Measurements from ENCODE around the gene SPOCD1. TPM values are rescaled to one million over a fixed set of nuclear protein-coding genes. Genes with fewer than 3 reads are reported as not detected.

Gene SPOCD1
- total RNA-seq, 1 donor from 2014 or later = 0.21 TPM

GRCh38 chr1:31787261-31787660 lies 28.6 kb downstream of the SPOCD1 start:
- DNase-seq = no peak

GRCh38 chr1:31786366-31787060 lies 29.3 kb downstream of the SPOCD1 start:
- DNase-seq = no peak

GRCh38 chr1:31785947-31786290 lies 29.9 kb downstream of the SPOCD1 start:
- DNase-seq = no peak

DNA sequence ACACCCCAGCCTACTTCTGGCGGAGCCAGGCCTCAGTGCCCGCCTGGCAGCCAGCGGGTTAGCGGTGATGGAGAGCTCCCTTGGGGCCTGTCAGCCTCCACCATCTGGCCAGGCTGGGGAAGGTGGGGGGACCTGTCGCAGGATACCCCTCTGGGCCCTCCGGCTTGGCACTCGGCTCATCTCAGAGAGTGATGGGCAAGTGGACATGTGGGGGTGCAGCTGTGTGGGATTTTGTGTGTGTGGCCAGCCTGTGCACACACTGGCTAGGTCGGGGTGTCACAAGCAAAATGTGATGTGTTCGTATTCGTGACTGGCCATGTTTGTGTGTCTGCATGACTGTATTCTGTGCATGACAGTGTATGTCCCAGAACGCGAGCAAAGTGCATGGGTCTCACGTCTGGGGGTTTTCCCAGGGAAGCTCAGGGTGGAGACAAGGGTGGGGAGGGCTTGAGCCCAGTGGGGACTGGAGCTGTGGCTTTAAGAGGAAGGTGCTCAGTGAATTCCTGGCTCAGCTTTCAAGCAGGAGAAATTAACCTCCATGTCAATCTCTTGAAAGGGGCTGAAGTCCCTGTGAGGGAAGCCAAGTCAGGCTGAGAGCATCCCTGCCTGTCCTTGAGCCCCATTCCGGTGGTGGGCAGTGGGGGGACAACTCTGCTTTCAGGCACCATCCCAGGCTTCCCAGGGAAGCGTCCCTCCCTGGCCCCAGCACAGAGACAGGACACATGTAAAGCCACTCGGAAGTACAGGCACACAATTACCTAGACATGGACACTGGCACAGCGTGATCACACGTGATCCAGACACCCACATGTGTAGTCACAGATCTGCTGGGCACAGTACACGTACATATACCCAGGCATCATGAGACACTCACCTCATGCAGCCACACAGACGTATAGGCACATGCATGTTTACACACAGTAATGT lies 30.5 kb downstream of the SPOCD1 start:
- DNase-seq = no peak

- DNase-seq = no peak
Measured at GRCh38 chr1:31784356-31785019, 31.3 kb downstream of the SPOCD1 start.

GRCh38 chr1:31783846-31784245 lies 32.0 kb downstream of the SPOCD1 start:
- DNase-seq = no peak

DNA sequence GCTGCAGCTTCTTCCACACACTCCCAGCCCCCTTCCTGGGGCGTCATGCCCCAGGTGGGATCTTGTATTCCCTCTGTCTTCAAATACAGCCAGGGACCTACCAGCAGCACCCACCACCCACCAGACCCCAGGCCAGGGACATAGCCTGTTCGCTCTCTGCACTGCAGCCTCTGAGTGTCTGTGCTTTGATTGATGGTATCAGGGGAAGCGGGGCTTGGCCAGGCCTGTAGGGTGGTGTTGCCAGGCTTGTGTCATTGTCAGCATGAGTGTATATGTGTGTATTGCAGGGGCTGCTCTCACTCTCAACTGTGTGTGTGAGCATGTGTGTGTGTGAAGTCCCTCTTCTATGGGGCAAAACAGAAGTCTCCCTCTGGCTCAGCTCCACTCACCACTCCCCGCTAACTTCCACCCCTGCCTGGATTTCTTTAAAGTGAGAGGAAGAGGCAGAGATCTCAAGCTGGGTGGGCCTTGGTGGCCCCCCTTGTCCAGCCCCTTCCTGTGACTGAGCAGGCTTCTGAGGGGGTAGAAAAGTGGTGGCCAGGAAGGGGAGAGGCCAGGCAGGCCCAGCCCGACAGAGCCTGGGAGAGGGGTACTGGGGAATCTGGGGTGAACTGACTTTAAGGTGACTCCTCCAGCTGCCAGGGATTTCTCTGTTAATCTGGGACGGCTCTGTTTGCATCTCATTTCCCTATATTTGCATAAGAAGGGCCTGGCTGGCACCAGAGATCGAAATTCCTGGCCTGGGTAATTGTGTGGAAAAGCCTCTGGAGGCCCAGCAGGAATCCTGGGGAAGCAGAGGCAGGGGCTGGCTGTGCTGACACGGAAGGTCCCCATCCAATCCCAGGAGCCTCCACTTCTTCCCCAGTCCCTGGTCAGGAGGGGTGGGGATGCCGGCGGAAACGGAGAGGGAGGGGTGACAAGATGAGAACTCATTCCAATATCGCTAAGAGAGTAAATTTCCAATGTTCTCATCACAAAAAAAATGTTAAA lies 33.1 kb downstream of the SPOCD1 start:
- peak; percentile 65 for DNase-seq

DNA sequence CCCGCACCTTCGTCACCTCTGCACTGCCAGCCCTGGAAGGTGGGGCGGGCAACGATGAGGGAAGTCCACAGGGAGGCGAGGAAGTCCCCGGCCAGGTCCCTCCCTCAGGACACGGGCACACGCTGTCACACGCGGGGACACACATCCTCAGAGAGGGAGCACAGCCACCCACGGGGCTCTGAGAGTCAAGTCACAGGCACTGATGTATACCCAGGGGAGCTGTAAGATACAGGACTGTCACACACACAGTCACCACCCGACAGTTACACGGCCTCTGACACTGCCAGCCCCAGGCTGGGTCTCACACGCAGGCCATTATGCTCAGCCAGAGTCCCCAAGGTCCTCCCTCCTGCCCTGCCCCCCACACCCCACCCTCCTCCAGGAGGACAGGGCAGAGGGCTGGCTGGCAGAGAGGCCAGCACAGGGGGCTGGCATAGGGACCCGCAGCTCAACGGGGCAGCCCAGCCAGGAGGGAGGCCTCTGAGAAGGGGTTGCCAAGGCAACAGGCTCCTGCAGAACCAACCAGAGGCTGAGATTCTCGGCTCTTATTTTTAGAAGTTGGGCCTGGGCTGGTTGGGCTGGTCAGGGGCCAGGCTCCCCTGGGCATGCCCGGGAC lies 34.0 kb downstream of the SPOCD1 start:
- DNase-seq = peak; percentile 71

DNA sequence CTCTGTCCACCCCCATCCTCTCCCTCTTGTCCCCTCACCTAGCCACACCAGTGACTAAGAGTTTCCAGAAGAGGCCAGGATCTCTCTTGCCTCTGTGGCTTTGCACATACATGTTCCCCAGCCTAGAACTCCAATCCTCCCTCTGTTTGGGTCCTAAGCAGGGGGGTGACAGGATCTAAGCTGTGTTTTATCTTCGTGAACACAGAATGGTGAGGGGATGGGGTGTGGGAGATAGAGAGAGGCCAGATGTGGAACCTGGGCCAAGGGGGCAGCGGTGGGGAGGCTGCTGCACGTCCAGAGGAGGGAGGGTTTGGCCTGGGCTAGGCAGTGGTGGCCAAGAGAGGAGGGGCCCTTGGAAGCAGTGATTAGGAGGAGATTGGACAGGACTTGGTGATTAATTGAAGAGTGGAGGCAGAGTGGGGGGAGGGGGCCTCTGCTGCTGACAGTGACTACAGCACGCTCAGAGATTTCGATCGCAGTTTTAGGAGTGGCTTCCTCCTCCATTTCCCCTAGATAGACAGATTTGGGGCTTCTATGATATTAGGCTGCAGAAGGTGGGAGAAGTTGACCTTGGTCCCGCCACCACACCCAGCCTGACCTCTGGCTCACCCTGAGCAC lies 34.6 kb downstream of the SPOCD1 start:
- DNase-seq = no peak

DNA sequence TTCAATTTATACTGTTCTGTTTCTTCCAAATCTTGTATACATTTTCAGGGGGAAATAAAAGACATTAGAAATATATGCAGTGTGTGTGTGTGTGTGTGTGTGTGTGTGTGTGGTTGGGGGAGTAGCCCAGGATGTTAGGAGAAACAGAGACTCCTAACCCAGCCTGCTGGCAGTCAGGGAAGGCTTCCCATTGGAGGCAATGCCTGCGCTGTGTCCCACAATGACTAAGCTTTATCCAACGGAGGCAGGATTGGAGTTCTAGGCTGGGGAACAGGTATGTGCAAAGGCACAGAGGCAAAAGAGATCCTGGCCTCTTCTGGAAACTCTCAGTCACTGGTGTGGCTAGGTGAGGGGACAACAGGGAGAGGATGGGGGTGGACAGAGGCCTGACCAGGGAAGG lies 35.2 kb downstream of the SPOCD1 start:
- no peak for DNase-seq

DNA sequence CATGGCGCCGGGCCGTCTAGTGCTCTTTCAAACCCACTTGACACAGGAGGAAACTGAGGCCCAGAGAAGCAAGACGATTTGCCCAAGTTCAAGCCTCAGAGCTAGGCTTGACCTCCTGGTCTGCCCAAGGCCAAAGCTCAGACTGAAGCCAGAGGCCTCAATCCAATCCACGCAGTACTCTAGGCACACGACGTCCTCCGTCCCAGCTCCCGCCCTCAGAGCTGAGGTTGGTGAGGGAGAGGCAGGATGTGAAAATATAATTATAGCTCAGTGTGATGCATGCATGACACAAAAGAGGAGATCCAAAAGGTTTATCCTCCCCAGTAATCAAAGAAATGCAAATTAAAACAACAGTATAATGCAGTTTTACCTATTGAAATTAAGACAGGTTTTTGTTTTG lies 36.1 kb downstream of the SPOCD1 start:
- DNase-seq = no peak

- no peak for DNase-seq
Measured at GRCh38 chr1:31778763-31779488, 36.9 kb downstream of the SPOCD1 start.

GRCh38 chr1:31776516-31776915 lies 39.3 kb downstream of the SPOCD1 start:
- peak; percentile 79 for DNase-seq

- DNase-seq = no peak
Measured at GRCh38 chr1:31776032-31776431, 39.8 kb downstream of the SPOCD1 start.

DNA sequence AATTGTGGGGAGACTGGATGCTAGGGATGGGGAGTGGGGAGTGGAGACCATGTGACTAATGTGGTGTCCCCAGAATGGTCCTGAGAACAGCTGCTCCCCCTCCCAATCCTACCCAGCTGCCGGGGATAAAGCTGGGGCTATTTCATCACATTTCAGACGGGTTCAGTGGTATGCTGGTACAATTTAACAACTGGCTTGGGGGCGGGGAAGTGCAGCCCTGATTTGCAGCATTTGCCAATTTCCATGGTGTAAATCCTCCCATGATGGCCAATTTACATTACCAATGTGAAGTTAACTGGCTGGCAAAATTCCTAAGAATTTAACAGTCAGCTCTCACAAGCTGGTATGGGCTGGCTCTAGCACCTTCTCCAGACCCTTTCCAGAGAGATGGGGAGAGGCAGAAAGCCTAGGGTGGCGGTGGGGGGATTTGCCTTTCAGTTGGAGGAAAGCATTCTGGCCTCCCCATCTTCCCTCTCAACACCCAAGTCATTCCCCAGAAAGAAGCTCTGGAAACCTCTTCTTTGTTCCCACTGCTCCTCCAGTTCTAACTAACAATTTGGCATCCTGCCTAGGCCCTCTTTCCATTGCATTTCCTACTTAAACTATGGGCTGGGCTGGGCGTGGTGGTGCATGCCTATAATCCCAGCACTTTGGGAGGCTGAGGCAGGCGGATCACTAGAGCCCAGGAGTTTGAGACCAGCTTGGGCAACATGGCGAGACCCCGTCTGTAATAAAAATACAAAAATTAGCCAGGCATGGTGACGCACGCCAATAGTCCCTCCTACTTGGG lies 40.4 kb downstream of the SPOCD1 start:
- DNase-seq = peak; percentile 93

DNA sequence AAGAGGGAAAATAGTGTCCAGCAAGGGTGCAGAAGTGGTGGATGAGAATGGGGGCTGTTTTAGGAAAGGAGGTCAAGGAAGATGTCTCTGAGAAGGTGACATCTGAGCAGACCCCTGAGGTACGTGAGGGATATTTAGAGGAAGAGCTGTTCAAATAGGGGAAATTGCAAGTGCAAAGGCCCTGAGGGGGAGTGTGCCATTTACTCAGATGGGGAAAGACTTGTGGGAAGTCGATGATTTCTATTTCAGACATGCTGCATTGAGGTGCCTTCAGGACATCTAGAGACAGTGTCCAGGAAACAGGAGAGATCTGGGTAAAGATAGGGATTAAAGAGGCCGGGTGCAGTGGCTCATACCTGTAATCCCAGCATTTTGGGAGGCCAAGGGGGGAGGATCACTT lies 41.3 kb downstream of the SPOCD1 start:
- no peak for DNase-seq

- DNase-seq = no peak
Measured at GRCh38 chr1:31773861-31774260, 42.0 kb downstream of the SPOCD1 start.

DNA sequence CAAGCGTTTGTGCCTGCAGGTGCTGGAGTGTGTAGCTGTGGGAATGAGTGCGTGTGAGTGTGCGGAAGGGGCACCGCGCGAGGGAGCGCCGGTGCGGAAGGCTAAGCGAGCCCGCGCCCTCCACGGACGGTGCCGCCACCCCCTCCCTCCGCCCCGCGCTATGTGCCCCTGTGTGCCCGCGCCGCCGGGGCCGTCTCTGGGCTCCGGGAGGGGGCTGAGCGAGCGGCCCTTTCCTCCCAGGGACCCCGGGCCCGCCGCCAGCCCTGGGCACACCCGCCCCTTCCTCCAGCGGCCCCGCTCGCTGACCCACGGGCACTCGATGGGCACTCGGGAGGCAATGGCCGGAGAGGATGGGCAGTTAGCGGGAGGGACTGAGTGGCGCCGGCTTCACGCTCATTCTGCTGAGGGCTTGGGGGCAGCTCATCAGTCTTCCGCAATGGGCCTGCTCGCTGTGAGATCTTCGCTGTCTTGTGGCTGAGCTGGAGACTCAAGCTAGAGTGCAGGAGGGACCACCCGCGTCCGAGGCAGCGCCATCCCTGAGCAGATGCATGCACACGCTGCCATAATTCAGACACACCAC lies 43.1 kb downstream of the SPOCD1 start:
- no peak for DNase-seq

All from tongue (tissue), 2 donors.